Astrocyte of the cerebellum (primary cell): Measurements from ENCODE around the gene ADGRD1.

ENCODE experiments used
- DNase-seq: peaks from one replicate; pipeline ENCODE4 v3.0.0-alpha.2; 2011; ENCODE audit warnings: low read depth
- H3K4me3 ChIP-seq: 2 replicates; pipeline ENCODE4 v1.5.1; 2011; ENCODE audit warnings: mild to moderate bottlenecking, low read depth, low read length, moderate library complexity
- CTCF ChIP-seq: IDR thresholded peaks from 2 replicates; pipeline ENCODE4 v1.5.1; 2012; ENCODE audit warnings: low read length, low read depth, moderate library complexity, mild to moderate bottlenecking; ENCODE audit errors: missing control alignments
- in situ Hi-C: cut with HindIII; loops from 2 replicates; pipeline ENCODE4 v1.10.0; 2017; ENCODE audit warnings: low sequenced_read_pairs

ADGRD1 gene

DNA sequence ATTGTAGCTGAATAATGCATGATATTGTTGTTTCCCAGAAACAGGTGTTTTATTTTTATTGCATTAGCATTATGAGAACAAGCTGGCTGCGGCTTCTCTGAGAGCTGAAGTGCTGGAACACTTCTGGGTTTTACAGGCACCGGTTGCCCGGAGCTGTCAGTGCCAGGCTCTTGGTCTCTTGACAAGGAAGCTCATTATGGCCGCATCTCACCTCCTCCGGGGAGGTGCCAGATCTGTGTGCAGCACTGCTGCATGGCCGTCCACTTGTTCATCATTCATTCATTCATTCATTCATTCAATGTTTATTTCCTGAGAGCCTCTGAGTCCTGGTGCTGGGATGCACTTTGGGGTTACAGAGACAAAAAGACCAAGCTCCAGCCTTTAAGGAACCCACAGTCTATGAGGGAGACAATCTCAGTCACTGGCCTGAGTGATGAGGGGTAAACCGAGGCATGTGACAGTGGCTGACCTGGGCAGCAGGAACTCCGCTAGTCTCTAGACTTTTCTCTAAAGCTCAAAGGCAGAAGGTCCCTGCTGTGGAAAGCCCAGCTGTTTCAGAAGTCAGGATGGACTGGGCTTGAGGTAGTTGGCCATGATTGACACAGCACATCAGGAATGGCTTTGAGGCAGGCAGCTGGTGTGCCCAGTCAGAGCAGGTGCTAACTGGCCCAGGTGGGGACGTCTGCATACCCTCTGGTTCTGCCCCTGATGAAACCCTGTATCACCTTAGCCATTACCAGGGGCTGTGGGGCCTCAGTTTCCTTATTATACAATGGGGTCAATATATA, 181.0 kb downstream of the ADGRD1 start:
- no peak for DNase-seq
- no peak overlapping the region for H3K4me3 ChIP-seq
- TF ChIP-seq CTCF, result no peak
- in situ Hi-C loops, result no loop called here

GRCh38 chr12:131135311-131135785, 181.6 kb downstream of the ADGRD1 start:
- no peak overlapping the region for H3K4me3 ChIP-seq
- TF ChIP-seq CTCF, result no peak
- DNase-seq, result no peak
- in situ Hi-C loops, result no loop called here

GRCh38 chr12:131135786-131136538, 182.3 kb downstream of the ADGRD1 start:
- DNase-seq, result no peak
- H3K4me3 ChIP-seq, result no peak overlapping the region
- in situ Hi-C loops, result no loop called here
- TF ChIP-seq CTCF, result no peak

GRCh38 chr12:131136539-131136872, 182.8 kb downstream of the ADGRD1 start:
- no peak for DNase-seq
- TF ChIP-seq CTCF, result no peak
- in situ Hi-C loops, result no loop called here
- no peak overlapping the region for H3K4me3 ChIP-seq

DNA sequence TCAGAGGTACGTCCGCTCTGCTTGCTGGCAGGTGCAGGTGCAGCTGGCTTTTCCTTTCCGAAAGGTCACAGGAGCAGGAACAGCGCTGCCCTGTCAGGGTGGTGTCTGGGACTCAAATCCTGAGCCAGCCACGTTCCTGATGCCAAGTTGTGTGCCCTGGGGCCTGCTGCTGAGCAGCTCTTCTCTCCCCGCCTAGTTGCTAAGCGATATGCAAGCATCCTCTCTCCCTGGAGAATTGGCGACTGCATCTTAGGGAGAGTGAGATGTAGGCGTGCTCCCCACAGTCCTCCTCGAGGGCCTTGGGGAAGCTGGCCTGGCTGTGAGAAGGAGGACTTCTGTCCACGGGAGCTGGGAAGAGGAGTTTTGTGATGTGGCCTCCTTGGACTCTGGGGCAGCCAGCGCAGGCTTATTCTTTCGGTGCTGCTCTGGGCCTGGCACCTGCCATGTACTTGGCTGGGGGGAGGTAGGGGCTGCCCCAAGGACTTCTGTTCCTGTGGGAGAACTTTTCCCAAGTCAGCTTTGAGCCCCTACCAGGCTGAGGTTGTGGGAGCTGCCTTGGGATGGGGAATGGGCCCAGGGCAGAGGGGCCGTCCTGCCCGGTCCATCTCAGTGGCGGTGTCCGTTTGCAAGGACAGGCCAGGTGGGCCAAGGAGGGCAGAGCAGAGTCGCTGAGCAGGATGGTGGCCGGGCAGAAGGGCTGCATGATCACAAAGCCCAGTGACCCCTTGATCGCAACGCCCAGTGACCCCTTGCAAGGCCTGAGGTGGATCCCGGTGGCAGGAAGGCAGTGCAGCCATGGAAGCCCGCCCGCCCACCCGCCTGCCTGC, 183.5 kb downstream of the ADGRD1 start:
- TF ChIP-seq CTCF, result no peak
- in situ Hi-C loops, result no loop called here
- no peak overlapping the region for H3K4me3 ChIP-seq
- no peak for DNase-seq

DNA sequence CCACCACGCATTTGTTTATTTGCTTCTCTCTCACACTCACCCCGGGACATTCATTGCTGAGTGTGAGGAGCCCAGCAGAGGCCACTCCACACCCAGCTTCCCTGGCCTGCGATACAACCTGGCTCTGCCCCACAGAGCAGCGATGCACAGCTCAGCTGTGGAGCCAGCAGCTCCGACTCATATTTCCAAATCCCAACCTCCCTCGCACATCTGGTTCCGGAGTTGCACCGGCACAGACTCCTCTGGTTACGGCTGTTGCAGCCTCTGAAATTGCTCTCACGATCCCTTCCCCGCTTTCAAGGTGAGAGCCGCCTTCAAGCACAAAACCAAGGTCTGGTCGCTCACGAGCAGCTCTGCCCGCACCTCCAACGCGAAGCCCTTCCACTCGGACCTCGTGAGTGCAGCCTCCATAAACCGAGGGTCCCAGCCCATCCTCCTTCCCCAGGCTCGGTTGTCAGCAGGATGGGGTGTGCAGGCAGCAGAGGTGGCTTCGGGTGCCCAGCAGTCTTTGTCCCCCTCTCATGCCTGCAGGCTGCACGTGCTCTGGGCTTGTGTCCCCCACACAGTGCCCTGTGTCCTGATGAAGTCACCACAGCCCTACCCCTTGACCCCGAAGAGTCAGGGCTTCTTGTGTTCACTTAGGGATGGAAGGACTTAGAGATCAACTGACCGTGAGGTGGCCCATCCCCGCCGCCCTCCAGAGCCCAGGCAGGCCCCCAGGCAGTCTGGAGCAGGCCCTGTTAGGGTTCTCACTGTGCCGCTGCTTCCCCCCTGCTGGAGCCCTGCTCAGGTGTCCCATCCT, 184.3 kb downstream of the ADGRD1 start:
- no peak for DNase-seq
- no peak for TF ChIP-seq CTCF
- in situ Hi-C loops, result no loop called here

More for the DNA sequence above, 184.3 kb downstream of the ADGRD1 start:
- no peak overlapping the region for H3K4me3 ChIP-seq
